ENCODE results near the gene OR8B12. TPM values are rescaled to one million over a fixed set of nuclear protein-coding genes. Genes with fewer than 3 reads are reported as not detected.

Gene OR8B12, protein sequence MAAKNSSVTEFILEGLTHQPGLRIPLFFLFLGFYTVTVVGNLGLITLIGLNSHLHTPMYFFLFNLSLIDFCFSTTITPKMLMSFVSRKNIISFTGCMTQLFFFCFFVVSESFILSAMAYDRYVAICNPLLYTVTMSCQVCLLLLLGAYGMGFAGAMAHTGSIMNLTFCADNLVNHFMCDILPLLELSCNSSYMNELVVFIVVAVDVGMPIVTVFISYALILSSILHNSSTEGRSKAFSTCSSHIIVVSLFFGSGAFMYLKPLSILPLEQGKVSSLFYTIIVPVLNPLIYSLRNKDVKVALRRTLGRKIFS
- not detected for polyA plus RNA-seq (2013, experiment 1 of 2)
- polyA plus RNA-seq (2013, experiment 2 of 2) = not detected

DNA sequence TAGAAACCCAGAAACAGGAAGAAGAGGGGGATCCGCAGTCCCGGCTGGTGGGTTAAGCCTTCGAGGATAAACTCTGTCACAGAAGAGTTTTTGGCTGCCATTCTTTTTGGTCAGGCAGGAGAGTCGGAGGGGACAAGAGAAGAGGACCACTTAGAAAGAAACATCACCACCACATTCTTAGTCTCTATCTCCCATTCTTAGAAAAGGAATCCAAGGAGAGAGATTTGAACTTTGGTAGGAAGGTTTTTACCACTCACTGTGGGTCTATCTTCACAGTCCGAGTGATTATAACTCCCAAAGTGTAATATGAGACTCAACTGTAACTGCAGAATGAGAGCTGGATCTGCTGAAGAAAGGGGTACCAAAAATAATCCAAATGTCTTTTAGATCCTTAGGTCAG lies at the start of gene OR8B12:
Gene OR8B12, minus strand, starts transcription at position 101 of the 400 bp plus-strand sequence. Its CDS starts 0 bp downstream, at position 101.
- H3K79me1 ChIP-seq (ENCODE audit: low read depth, low read length) = no peaks in the 10 kb centered on the region
- H3K14ac ChIP-seq (ENCODE audit: low read length) = no peak within 1 kb of the TSS
- no peak within 1 kb of the TSS for H4K8ac ChIP-seq (ENCODE audit: low read depth, low read length)
- WGBS, 2 donors (ENCODE audit: extremely low coverage in 2 of 2, insufficient read length in 2 of 2, insufficient replicate concordance in 1 of 2) = no CpG with 5 or more reads among the region's 5 CpGs
- no peak within 1 kb of the TSS for H2BK120ac ChIP-seq (ENCODE audit: low read depth, low read length)
- H2BK5ac ChIP-seq (ENCODE audit: low read length) = no peak within 1 kb of the TSS
- H3K23ac ChIP-seq (ENCODE audit: low read depth, low read length, poor library complexity) = no peak within 1 kb of the TSS
- H3K4me2 ChIP-seq (ENCODE audit: insufficient read depth, low read length, poor library complexity, severe bottlenecking) = no peak within 1 kb of the TSS
- H3K27ac ChIP-seq (replicated peaks; ENCODE audit: low read length) = no peak within 1 kb of the TSS
- no peaks in the 10 kb centered on the region for H3K4me1 ChIP-seq (ENCODE audit: control insufficient read depth in 2 of 2, insufficient read depth in 1 of 2, low read depth in 1 of 2, low read length in 2 of 2)
- DNase-seq (ENCODE audit: low spot score) = no peak
- H3K36me3 ChIP-seq (replicated peaks in 1 of 2; ENCODE audit: control insufficient read depth in 2 of 2, insufficient read depth in 2 of 2, low read length in 2 of 2) = peaks cover 0 to 2% of the 10 kb centered on the region in 2 donors
- no peak within 1 kb of the TSS for H3K18ac ChIP-seq (ENCODE audit: low read length)
- H2BK12ac ChIP-seq (ENCODE audit: low read length) = no peak within 1 kb of the TSS
- H3K9me3 ChIP-seq (replicated peaks in 1 of 2; ENCODE audit: control insufficient read depth in 2 of 2, insufficient read depth in 1 of 2, low read depth in 1 of 2, low read length in 2 of 2) = no peaks in the 10 kb centered on the region
- no peaks in the 10 kb centered on the region for H3K27me3 ChIP-seq (ENCODE audit: control insufficient read depth in 3 of 3, insufficient read depth in 3 of 3, low read depth in 1 of 3, low read length in 3 of 3)
- H3K4me3 ChIP-seq (ENCODE audit: low read length in 2 of 2) = no peak within 1 kb of the TSS
- no peak within 1 kb of the TSS for H2AFZ ChIP-seq (ENCODE audit: low read length)
- H3K9ac ChIP-seq (ENCODE audit: low read depth, low read length, poor library complexity) = no peak within 1 kb of the TSS
- H2BK15ac ChIP-seq (ENCODE audit: low read length) = no peak within 1 kb of the TSS
- H4K91ac ChIP-seq (ENCODE audit: low read depth, low read length, poor library complexity) = no peak within 1 kb of the TSS
- no peak within 1 kb of the TSS for H2AK5ac ChIP-seq (ENCODE audit: low read depth, low read length)
- no peak within 1 kb of the TSS for H3K4ac ChIP-seq (ENCODE audit: low read length)

DNA sequence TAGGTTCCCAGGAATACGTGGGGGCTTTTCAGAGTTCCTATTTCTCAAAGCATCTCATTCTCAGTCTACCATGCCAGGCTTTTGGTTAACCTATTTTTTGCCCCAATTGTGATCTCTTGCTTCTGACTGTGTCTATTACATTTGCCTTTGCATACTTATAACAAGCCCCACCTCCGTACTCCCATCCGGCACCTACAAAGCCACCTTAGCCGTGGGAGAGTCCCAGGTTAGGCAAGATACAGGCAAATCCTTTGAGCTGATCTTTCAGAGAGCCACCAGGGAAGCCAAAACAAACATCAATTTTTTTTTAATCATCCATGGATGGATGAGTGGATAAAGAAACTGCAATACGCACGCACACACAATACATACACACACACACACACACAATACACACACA lies 49.2 kb upstream of the OR8B12 start:
- H3K4me3 ChIP-seq (ENCODE audit: low read length in 2 of 2) = no peak overlapping the region
- H3K27ac ChIP-seq (replicated peaks; ENCODE audit: low read length) = no peak overlapping the region
- H3K14ac ChIP-seq (ENCODE audit: low read length) = no peak overlapping the region
- no peak overlapping the region for H3K18ac ChIP-seq (ENCODE audit: low read length)
- H2BK15ac ChIP-seq (ENCODE audit: low read length) = no peak overlapping the region
- H3K4ac ChIP-seq (ENCODE audit: low read length) = no peak overlapping the region
- no CpG with 5 or more reads among the region's 6 CpGs for WGBS, 2 donors (ENCODE audit: extremely low coverage in 2 of 2, insufficient read length in 2 of 2, insufficient replicate concordance in 1 of 2)
- H3K9ac ChIP-seq (ENCODE audit: low read depth, low read length, poor library complexity) = no peak overlapping the region
- no peaks in the 10 kb centered on the region for H3K27me3 ChIP-seq (ENCODE audit: control insufficient read depth in 3 of 3, insufficient read depth in 3 of 3, low read depth in 1 of 3, low read length in 3 of 3)
- H2BK5ac ChIP-seq (ENCODE audit: low read length) = no peak overlapping the region
- no peak overlapping the region for H2BK12ac ChIP-seq (ENCODE audit: low read length)
- H3K23ac ChIP-seq (ENCODE audit: low read depth, low read length, poor library complexity) = no peak overlapping the region
- H2BK120ac ChIP-seq (ENCODE audit: low read depth, low read length) = no peak overlapping the region
- no peaks in the 10 kb centered on the region for H3K4me1 ChIP-seq (ENCODE audit: control insufficient read depth in 2 of 2, insufficient read depth in 1 of 2, low read depth in 1 of 2, low read length in 2 of 2)
- no peak overlapping the region for H2AK5ac ChIP-seq (ENCODE audit: low read depth, low read length)
- no peak for DNase-seq (ENCODE audit: low spot score)
- H3K79me1 ChIP-seq (ENCODE audit: low read depth, low read length) = no peaks in the 10 kb centered on the region
- no peaks in the 10 kb centered on the region for H3K36me3 ChIP-seq (replicated peaks in 1 of 2; ENCODE audit: control insufficient read depth in 2 of 2, insufficient read depth in 2 of 2, low read length in 2 of 2)
- no peak overlapping the region for H2AFZ ChIP-seq (ENCODE audit: low read length)
- H3K9me3 ChIP-seq (replicated peaks in 1 of 2; ENCODE audit: control insufficient read depth in 2 of 2, insufficient read depth in 1 of 2, low read depth in 1 of 2, low read length in 2 of 2) = no peaks in the 10 kb centered on the region
- no peak overlapping the region for H4K91ac ChIP-seq (ENCODE audit: low read depth, low read length, poor library complexity)
- no peak overlapping the region for H3K4me2 ChIP-seq (ENCODE audit: insufficient read depth, low read length, poor library complexity, severe bottlenecking)
- no peak overlapping the region for H4K8ac ChIP-seq (ENCODE audit: low read depth, low read length)

DNA sequence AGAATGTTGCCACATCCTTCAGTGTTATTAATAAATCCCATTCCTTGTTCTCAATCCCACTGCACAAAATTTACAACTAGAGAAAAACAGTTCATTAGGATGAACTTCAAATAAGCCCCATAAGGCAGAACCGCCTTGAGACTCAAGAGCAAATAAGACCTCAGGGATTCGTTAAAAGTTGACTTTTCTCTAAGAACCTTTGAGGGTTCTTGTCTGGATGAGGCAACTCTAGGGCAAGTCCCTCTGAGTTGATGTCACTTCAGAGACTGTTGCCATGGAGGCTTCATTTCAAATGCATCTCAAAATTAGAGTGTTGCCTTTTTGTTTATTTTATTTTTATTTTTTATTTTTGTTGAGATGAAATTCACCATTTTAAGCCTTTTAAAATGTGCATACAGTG lies 48.0 kb upstream of the OR8B12 start:
- no peak overlapping the region for H3K23ac ChIP-seq (ENCODE audit: low read depth, low read length, poor library complexity)

DNA sequence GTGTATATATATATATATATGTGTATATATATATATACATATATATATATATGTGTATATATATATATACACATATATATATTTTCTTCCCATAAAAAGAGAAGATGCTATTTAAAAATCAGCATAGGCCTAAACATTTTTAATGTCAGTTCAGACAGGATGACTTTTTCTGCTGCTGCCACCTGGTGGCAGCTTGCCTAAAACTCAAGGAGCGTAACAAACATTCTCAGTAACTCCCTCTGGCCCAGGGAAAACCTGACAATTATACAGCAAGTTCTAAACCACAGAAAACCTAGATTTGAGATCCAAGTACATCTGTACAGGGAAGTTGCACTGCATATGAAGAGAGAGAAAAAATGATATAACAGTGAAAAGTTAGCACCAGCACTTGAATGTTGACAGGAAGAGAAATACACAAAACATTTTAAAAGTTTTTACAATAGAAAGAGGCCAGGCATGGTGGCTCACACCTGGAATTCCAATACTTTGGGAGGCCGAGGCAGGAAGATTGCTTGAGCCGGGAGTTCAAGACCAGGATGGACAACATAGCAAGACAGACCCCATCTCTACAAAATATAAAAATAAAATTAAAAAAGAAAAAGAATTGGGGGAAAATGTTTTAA lies 42.9 kb upstream of the OR8B12 start:
- no peaks in the 10 kb centered on the region for H3K79me1 ChIP-seq (ENCODE audit: low read depth, low read length)
- no peak overlapping the region for H4K8ac ChIP-seq (ENCODE audit: low read depth, low read length)
- H2BK15ac ChIP-seq (ENCODE audit: low read length) = no peak overlapping the region
- H4K91ac ChIP-seq (ENCODE audit: low read depth, low read length, poor library complexity) = no peak overlapping the region
- H2AFZ ChIP-seq (ENCODE audit: low read length) = no peak overlapping the region
- no peak overlapping the region for H3K4me3 ChIP-seq (ENCODE audit: low read length in 2 of 2)
- no peak overlapping the region for H3K27ac ChIP-seq (replicated peaks; ENCODE audit: low read length)
- no peaks in the 10 kb centered on the region for H3K9me3 ChIP-seq (replicated peaks in 1 of 2; ENCODE audit: control insufficient read depth in 2 of 2, insufficient read depth in 1 of 2, low read depth in 1 of 2, low read length in 2 of 2)
- H3K4me2 ChIP-seq (ENCODE audit: insufficient read depth, low read length, poor library complexity, severe bottlenecking) = no peak overlapping the region
- H3K9ac ChIP-seq (ENCODE audit: low read depth, low read length, poor library complexity) = no peak overlapping the region
- no peak overlapping the region for H2AK5ac ChIP-seq (ENCODE audit: low read depth, low read length)
- H2BK12ac ChIP-seq (ENCODE audit: low read length) = no peak overlapping the region
- H3K14ac ChIP-seq (ENCODE audit: low read length) = no peak overlapping the region
- H3K4ac ChIP-seq (ENCODE audit: low read length) = no peak overlapping the region
- H3K18ac ChIP-seq (ENCODE audit: low read length) = no peak overlapping the region
- no peaks in the 10 kb centered on the region for H3K4me1 ChIP-seq (ENCODE audit: control insufficient read depth in 2 of 2, insufficient read depth in 1 of 2, low read depth in 1 of 2, low read length in 2 of 2)
- no peaks in the 10 kb centered on the region for H3K36me3 ChIP-seq (replicated peaks in 1 of 2; ENCODE audit: control insufficient read depth in 2 of 2, insufficient read depth in 2 of 2, low read length in 2 of 2)
- no CpG with 5 or more reads among the region's 3 CpGs for WGBS, 2 donors (ENCODE audit: extremely low coverage in 2 of 2, insufficient read length in 2 of 2, insufficient replicate concordance in 1 of 2)
- H2BK120ac ChIP-seq (ENCODE audit: low read depth, low read length) = no peak overlapping the region
- no peaks in the 10 kb centered on the region for H3K27me3 ChIP-seq (ENCODE audit: control insufficient read depth in 3 of 3, insufficient read depth in 3 of 3, low read depth in 1 of 3, low read length in 3 of 3)
- no peak overlapping the region for H3K23ac ChIP-seq (ENCODE audit: low read depth, low read length, poor library complexity)
- no peak overlapping the region for H2BK5ac ChIP-seq (ENCODE audit: low read length)
- peak; percentile 48 for DNase-seq (ENCODE audit: low spot score)

More for the DNA sequence above, 48.0 kb upstream of the OR8B12 start:
- no peak overlapping the region for H4K8ac ChIP-seq (ENCODE audit: low read depth, low read length)
- no peak overlapping the region for H2AK5ac ChIP-seq (ENCODE audit: low read depth, low read length)
- H3K4me3 ChIP-seq (ENCODE audit: low read length in 2 of 2) = no peak overlapping the region
- no peak for DNase-seq (ENCODE audit: low spot score)
- no peak overlapping the region for H4K91ac ChIP-seq (ENCODE audit: low read depth, low read length, poor library complexity)
- no peak overlapping the region for H2BK5ac ChIP-seq (ENCODE audit: low read length)
- no peaks in the 10 kb centered on the region for H3K36me3 ChIP-seq (replicated peaks in 1 of 2; ENCODE audit: control insufficient read depth in 2 of 2, insufficient read depth in 2 of 2, low read length in 2 of 2)
- no peak overlapping the region for H2BK15ac ChIP-seq (ENCODE audit: low read length)
- H2AFZ ChIP-seq (ENCODE audit: low read length) = no peak overlapping the region
- H3K14ac ChIP-seq (ENCODE audit: low read length) = no peak overlapping the region
- no peak overlapping the region for H3K9ac ChIP-seq (ENCODE audit: low read depth, low read length, poor library complexity)
- WGBS, 2 donors (ENCODE audit: extremely low coverage in 2 of 2, insufficient read length in 2 of 2, insufficient replicate concordance in 1 of 2) = no CpG with 5 or more reads among the region's 2 CpGs
- H3K4me2 ChIP-seq (ENCODE audit: insufficient read depth, low read length, poor library complexity, severe bottlenecking) = no peak overlapping the region
- no peak overlapping the region for H3K4ac ChIP-seq (ENCODE audit: low read length)
- no peaks in the 10 kb centered on the region for H3K79me1 ChIP-seq (ENCODE audit: low read depth, low read length)
- H3K18ac ChIP-seq (ENCODE audit: low read length) = no peak overlapping the region
- no peaks in the 10 kb centered on the region for H3K27me3 ChIP-seq (ENCODE audit: control insufficient read depth in 3 of 3, insufficient read depth in 3 of 3, low read depth in 1 of 3, low read length in 3 of 3)
- no peak overlapping the region for H2BK12ac ChIP-seq (ENCODE audit: low read length)
- no peak overlapping the region for H2BK120ac ChIP-seq (ENCODE audit: low read depth, low read length)
- H3K4me1 ChIP-seq (ENCODE audit: control insufficient read depth in 2 of 2, insufficient read depth in 1 of 2, low read depth in 1 of 2, low read length in 2 of 2) = no peaks in the 10 kb centered on the region
- no peak overlapping the region for H3K27ac ChIP-seq (replicated peaks; ENCODE audit: low read length)
- H3K9me3 ChIP-seq (replicated peaks in 1 of 2; ENCODE audit: control insufficient read depth in 2 of 2, insufficient read depth in 1 of 2, low read depth in 1 of 2, low read length in 2 of 2) = no peaks in the 10 kb centered on the region
